ENCODE data around the gene ARSG. TPM values are rescaled to one million over a fixed set of nuclear protein-coding genes. Genes with fewer than 3 reads are reported as not detected.

ARSG gene
- total and polyA plus RNA-seq, 9 of the 15 experiments (the other 6 are each of a cell fraction or from before 2014, with no cell fraction given), result 1.0 to 5.6 (median 1.8) TPM

DNA sequence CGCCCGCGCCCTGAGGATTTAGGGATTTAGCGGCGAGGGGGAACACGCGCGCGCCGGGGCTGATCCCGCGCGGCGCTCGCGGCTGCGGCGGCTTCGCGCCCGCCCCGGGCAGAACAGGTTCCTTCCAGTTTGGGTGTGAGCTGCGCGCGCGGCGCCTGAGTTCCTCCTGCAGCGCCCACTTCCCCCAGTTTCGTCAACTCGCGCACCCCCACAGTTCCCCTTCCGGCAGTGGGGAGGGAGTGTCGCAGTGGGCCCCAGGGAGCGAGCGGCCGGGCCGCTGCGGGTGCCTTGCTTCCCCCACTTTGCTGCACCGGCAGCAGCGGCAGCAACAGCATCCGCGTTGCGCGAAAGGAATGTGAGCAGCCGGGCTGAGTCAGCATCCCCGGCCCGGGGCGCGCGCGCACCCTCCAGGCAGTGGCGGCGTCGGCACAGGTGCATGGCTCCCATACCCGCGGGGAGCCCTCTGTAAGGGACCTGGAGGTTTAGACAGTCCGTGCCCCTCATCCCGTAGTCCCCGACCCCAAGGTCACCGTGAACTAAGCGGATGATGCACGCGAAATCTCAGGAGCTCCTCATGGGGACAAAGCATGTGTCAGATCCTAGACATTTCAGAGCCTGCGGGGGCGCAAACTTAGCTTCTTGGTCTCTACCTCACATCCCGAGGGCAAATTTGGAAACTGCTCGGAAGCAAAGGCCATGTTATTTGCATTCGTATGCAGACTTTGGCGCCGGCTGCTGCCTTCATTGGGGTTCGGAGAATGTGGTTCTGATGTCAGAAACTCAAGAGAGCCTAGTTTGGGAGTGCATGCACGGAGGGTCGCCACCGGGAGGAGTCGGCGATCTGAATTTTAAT, 767 bp downstream of the ARSG start (continued):
- TF ChIP-seq, protein P1, sequence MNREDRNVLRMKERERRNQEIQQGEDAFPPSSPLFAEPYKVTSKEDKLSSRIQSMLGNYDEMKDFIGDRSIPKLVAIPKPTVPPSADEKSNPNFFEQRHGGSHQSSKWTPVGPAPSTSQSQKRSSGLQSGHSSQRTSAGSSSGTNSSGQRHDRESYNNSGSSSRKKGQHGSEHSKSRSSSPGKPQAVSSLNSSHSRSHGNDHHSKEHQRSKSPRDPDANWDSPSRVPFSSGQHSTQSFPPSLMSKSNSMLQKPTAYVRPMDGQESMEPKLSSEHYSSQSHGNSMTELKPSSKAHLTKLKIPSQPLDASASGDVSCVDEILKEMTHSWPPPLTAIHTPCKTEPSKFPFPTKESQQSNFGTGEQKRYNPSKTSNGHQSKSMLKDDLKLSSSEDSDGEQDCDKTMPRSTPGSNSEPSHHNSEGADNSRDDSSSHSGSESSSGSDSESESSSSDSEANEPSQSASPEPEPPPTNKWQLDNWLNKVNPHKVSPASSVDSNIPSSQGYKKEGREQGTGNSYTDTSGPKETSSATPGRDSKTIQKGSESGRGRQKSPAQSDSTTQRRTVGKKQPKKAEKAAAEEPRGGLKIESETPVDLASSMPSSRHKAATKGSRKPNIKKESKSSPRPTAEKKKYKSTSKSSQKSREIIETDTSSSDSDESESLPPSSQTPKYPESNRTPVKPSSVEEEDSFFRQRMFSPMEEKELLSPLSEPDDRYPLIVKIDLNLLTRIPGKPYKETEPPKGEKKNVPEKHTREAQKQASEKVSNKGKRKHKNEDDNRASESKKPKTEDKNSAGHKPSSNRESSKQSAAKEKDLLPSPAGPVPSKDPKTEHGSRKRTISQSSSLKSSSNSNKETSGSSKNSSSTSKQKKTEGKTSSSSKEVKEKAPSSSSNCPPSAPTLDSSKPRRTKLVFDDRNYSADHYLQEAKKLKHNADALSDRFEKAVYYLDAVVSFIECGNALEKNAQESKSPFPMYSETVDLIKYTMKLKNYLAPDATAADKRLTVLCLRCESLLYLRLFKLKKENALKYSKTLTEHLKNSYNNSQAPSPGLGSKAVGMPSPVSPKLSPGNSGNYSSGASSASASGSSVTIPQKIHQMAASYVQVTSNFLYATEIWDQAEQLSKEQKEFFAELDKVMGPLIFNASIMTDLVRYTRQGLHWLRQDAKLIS (CRISPR knock-in tag; IDR thresholded peaks at IDR 0.05), result no peak
- no peak for TF ChIP-seq ZC3H11A (IDR thresholded peaks at IDR 0.05; ENCODE audit: low read depth, low read length)
- TF ChIP-seq MXI1 (IDR thresholded peaks at IDR 0.05; ENCODE audit: low read depth, low read length), result no peak
- no peak for TF ChIP-seq ZNF282 (CRISPR knock-in tag; IDR thresholded peaks at IDR 0.05)
- TF ChIP-seq CREBBP (IDR thresholded peaks at IDR 0.05; ENCODE audit: low read depth, low read length), result no peak
- peak; percentile 58; the same call in 1 of the 2 replicates for TF ChIP-seq ZNF589 (CRISPR knock-in tag; IDR thresholded peaks at IDR 0.05; ENCODE audit: low read depth)
- no peak for TF ChIP-seq CHD4 (IDR thresholded peaks at IDR 0.05; ENCODE audit: insufficient read depth, insufficient replicate concordance, low read depth, low read length, poor library complexity, severe bottlenecking)
- TF ChIP-seq NFYB (IDR thresholded peaks at IDR 0.05; ENCODE audit: extremely low read depth, insufficient read length), result no peak
- peak; percentile 77; the same call in 1 of the 2 replicates for TF ChIP-seq KLF16 (IDR thresholded peaks at IDR 0.05)
- TF ChIP-seq, protein P2, sequence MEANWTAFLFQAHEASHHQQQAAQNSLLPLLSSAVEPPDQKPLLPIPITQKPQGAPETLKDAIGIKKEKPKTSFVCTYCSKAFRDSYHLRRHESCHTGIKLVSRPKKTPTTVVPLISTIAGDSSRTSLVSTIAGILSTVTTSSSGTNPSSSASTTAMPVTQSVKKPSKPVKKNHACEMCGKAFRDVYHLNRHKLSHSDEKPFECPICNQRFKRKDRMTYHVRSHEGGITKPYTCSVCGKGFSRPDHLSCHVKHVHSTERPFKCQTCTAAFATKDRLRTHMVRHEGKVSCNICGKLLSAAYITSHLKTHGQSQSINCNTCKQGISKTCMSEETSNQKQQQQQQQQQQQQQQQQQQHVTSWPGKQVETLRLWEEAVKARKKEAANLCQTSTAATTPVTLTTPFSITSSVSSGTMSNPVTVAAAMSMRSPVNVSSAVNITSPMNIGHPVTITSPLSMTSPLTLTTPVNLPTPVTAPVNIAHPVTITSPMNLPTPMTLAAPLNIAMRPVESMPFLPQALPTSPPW (CRISPR knock-in tag; IDR thresholded peaks at IDR 0.05), result no peak; the same call in 1 of the 2 replicates
- no peak for TF ChIP-seq TCF15 (CRISPR knock-in tag; IDR thresholded peaks at IDR 0.05)
- peak; percentile 44 for TF ChIP-seq PCBP1 (IDR thresholded peaks at IDR 0.05; ENCODE audit: low read depth, low read length, poor library complexity, severe bottlenecking)
- no peak; the same call in 1 of the 2 replicates for TF ChIP-seq NR3C1 (CRISPR knock-in tag; IDR thresholded peaks at IDR 0.05)
- TF ChIP-seq EP300 (IDR thresholded peaks at IDR 0.05; ENCODE audit: low read length), result no peak
- peak; percentile 21; the same call in 1 of the 2 replicates for TF ChIP-seq MAFF (IDR thresholded peaks at IDR 0.05; ENCODE audit: low read length)
- no peak for TF ChIP-seq ZNF785 (CRISPR knock-in tag; IDR thresholded peaks at IDR 0.05)
- TF ChIP-seq, protein P3, sequence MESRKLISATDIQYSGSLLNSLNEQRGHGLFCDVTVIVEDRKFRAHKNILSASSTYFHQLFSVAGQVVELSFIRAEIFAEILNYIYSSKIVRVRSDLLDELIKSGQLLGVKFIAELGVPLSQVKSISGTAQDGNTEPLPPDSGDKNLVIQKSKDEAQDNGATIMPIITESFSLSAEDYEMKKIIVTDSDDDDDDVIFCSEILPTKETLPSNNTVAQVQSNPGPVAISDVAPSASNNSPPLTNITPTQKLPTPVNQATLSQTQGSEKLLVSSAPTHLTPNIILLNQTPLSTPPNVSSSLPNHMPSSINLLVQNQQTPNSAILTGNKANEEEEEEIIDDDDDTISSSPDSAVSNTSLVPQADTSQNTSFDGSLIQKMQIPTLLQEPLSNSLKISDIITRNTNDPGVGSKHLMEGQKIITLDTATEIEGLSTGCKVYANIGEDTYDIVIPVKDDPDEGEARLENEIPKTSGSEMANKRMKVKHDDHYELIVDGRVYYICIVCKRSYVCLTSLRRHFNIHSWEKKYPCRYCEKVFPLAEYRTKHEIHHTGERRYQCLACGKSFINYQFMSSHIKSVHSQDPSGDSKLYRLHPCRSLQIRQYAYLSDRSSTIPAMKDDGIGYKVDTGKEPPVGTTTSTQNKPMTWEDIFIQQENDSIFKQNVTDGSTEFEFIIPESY (CRISPR knock-in tag; IDR thresholded peaks at IDR 0.05), result no peak
- TF ChIP-seq TSC22D4 (tag; IDR thresholded peaks at IDR 0.05), result no peak
- no peak for TF ChIP-seq NCOA1 (IDR thresholded peaks at IDR 0.05; ENCODE audit: low read depth)
